HG02623 (cell line): ENCODE results near the gene MED16.

ENCODE experiments used
- ATAC-seq: cut with Tn5 transposase; IDR thresholded peaks from one replicate; pipeline ENCODE4 v1.9.1; 2021; ENCODE audit warnings: moderate library complexity; ENCODE audit not compliant: unreplicated experiment

MED16 gene

GRCh38 chr19:892894-893689 is at the start of gene MED16, which contains the start of gene RNU6-9:
Gene MED16, minus strand, starts transcription at chr19:893187. Its CDS starts 2,056 bp downstream, at chr19:891131.
Gene RNU6-9, plus strand, starts transcription at chr19:893484.
- peak; percentile 78 for ATAC-seq

GRCh38 chr19:942133-942645 is 49.2 kb upstream of the MED16 start:
- no peak for ATAC-seq

GRCh38 chr19:941292-942132 is 48.5 kb upstream of the MED16 start:
- ATAC-seq: no peak

GRCh38 chr19:940591-941291 is 47.8 kb upstream of the MED16 start:
- ATAC-seq: no peak

GRCh38 chr19:939922-940321 is 46.9 kb upstream of the MED16 start:
- no peak for ATAC-seq

GRCh38 chr19:939439-939838 is 46.5 kb upstream of the MED16 start:
- ATAC-seq: no peak

GRCh38 chr19:938233-938923 is 45.4 kb upstream of the MED16 start:
- ATAC-seq: no peak

- no peak for ATAC-seq
Observed at GRCh38 chr19:937259-937694, 44.3 kb upstream of the MED16 start.

GRCh38 chr19:936175-936546 is 43.2 kb upstream of the MED16 start:
- ATAC-seq: no peak

- ATAC-seq: no peak
Observed at GRCh38 chr19:934865-935479, 42.0 kb upstream of the MED16 start.

- no peak for ATAC-seq
Observed at GRCh38 chr19:934197-934840, 41.3 kb upstream of the MED16 start.

- no peak for ATAC-seq
Observed at GRCh38 chr19:933553-933882, 40.5 kb upstream of the MED16 start.

GRCh38 chr19:932648-933552 is 39.9 kb upstream of the MED16 start:
- ATAC-seq: no peak

- no peak for ATAC-seq
Observed at GRCh38 chr19:931860-932647, 39.1 kb upstream of the MED16 start.

GRCh38 chr19:929891-930258 is 36.9 kb upstream of the MED16 start:
- ATAC-seq: no peak

- ATAC-seq: no peak
Observed at GRCh38 chr19:929203-929890, 36.4 kb upstream of the MED16 start.

- no peak for ATAC-seq
Observed at GRCh38 chr19:928471-929202, 35.6 kb upstream of the MED16 start.
